T follicular helper cell (primary cell): Measurements from ENCODE around the gene PIK3R5.

Source experiments
- DNase-seq: peaks from one replicate; pipeline ENCODE4 v3.0.0-alpha.2; 2020; ENCODE audit warnings: low read depth

The PIK3R5 gene

GRCh38 chr17:8924595-8924994, 40.9 kb downstream of the PIK3R5 start:
- no peak for DNase-seq

GRCh38 chr17:8923762-8924161, 41.7 kb downstream of the PIK3R5 start:
- DNase-seq, result no peak

GRCh38 chr17:8922928-8923327, 42.6 kb downstream of the PIK3R5 start:
- DNase-seq, result no peak

GRCh38 chr17:8922451-8922850, 43.1 kb downstream of the PIK3R5 start:
- no peak for DNase-seq

GRCh38 chr17:8921147-8921546, 44.4 kb downstream of the PIK3R5 start:
- DNase-seq, result no peak

GRCh38 chr17:8918807-8919465, 46.6 kb downstream of the PIK3R5 start:
- DNase-seq, result no peak

- DNase-seq, result no peak
These were observed 49.0 kb downstream of the PIK3R5 start for GRCh38 chr17:8916466-8916865.

- no peak for DNase-seq
These were observed 51.0 kb downstream of the PIK3R5 start for GRCh38 chr17:8914554-8914953.

- DNase-seq, result no peak
These were observed 51.6 kb downstream of the PIK3R5 start for GRCh38 chr17:8913879-8914278.

- DNase-seq, result no peak
These were observed 52.4 kb downstream of the PIK3R5 start for GRCh38 chr17:8913091-8913490.

GRCh38 chr17:8912084-8912981, 53.2 kb downstream of the PIK3R5 start:
- no peak for DNase-seq

GRCh38 chr17:8910969-8911604, 54.4 kb downstream of the PIK3R5 start:
- DNase-seq, result no peak

GRCh38 chr17:8909586-8910270, 55.8 kb downstream of the PIK3R5 start:
- DNase-seq, result no peak

GRCh38 chr17:8905331-8905730, 60.2 kb downstream of the PIK3R5 start:
- no peak for DNase-seq

- DNase-seq, result no peak
These were observed 60.8 kb downstream of the PIK3R5 start for GRCh38 chr17:8904686-8905085.

- no peak for DNase-seq
These were observed 61.3 kb downstream of the PIK3R5 start for GRCh38 chr17:8904201-8904600.

- no peak for DNase-seq
These were observed 64.6 kb downstream of the PIK3R5 start for GRCh38 chr17:8900626-8901585.

GRCh38 chr17:8900207-8900606, 65.3 kb downstream of the PIK3R5 start:
- DNase-seq, result no peak

- DNase-seq, result no peak
These were observed 66.9 kb downstream of the PIK3R5 start for GRCh38 chr17:8898636-8899035.

- DNase-seq, result no peak
These were observed 67.4 kb downstream of the PIK3R5 start for GRCh38 chr17:8898126-8898525.
